ENCODE measurements around the gene CD300LG.
A peak's percentile ranks its signal among the peaks of the same experiment; 100 is the strongest.

CD300LG gene

DNA sequence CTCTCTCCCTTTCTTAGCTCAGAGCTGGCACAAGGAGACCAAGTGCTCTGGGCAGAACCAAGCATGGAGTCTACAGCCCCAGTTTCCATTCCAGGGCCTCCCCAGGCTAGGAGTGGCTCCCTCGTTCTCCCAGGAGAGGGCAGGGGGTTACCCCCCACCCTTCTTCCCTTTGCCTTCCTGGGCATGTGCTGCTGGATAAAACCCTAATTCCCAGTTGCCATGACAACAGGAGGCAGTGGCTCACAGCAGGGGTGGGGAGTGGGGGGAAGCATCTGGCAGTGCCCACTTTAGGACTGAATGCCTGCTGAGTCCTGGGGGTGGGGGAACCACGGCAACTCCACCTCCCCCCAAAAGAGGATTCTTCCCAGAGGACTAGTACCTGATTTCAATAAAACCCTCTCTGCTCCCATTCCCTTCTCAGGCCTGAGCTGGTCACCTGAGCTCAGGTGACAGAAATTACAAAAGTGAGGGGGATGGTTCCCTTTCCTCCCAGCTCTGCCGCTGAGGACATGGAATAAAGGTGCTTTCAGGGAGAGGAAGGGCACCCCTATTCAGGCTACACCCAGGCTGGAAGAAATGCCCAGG lies 58.5 kb downstream of the CD300LG start:
- DNase-seq: peak in 19 of 58 donors; percentile 5 to 43 (median 23)

DNA sequence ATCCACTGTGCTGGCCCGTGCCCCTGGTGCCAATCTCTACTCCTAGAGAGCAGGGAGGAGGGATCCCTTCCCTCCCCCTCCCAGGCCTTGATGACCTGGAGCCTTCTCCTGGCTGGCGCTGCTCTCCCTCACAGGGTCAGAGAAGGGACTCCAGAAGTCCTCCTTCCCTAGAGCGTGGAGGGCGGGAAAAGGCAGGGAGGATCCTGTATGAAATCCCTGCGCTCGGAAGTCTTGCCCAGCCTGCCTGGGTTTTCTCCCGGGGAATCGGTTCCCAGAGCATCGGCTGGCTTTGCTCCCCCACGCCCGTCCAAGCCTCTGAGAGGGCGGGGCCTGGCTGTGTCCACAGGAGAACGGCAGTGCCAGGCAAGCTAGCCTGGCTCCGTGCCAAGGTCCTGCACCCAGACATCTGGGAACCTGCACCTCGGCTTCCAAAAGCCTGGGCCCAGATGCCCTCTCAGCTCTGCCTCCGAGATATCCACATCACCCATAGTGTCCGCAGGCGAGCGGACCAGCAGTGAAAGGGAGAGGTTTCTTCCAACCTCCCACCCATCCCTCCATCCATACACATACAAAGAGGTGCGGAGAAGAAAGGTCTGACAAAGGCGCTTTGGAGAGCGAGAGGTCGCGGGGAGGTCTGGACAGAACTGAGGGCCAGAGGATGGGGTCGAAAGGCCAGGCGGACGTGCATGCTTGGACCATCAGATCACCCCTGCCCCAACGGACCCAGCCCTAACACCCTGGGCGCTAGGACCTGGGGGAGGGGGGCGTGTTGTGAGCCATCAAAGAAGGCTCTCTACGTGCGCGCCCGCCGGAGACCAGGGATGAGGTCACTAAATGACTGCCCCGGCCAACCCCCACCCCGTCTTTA lies 59.2 kb downstream of the CD300LG start:
- peak; percentile 21 to 92 (median 81) for DNase-seq

DNA sequence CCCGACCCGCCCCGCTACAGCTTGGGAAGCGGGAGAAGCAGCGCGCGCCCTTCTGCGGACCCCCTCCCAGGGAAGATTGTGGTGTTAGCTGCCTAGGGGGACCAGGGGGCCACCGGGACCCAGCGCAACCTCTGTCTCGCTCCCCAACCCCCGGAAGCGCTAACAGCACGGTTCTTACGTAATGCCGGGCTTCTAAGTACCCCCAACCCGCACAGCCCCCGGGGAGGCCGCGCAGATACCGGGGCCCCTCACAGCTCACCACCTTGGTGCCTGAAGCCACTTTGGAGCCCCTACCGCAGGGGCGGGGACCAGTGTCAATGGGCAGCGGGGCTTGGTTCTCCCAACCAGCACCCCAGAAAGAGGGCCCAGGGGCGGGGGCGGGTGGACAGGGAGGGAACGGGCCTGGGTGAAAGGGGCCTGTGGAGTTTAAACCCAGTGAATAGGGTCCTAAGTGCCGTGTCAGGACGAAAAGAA lies 60.0 kb downstream of the CD300LG start:
- DNase-seq: peak in 22 of 58 donors; percentile 46 to 85 (median 63)

DNA sequence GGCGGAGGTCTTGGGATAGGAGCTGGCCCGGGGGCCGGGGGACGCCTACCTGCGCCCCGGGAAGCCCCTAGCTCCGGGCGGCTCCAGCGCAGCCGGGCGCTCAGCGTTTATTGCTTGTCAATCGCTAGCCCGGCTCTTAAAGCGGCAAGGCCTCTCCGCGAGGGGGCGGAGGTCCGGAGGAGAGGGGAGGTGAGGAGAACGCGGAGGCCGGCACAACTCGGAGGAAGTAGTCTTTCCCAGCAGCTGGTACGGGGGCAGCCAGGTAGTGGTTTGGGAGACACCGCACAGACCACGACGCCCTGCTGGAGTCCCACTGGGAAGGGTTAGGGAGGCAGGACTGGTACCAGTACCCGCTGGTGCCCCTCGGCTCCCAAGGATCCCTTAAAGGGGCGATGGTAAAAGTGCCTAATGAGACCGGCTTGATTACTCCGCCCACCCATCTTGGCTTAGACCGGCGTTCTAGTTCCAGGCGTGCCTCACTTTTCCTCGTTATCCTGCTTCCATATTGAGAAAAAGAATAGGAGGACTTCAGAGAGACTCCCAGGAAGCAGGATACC lies 60.5 kb downstream of the CD300LG start, which contains the start of gene MPP2:
Gene MPP2 (minus strand): TSS at position 112 of the 557 bp plus-strand sequence. CDS start 3,076 bp downstream, outside the sequence.
- peak in 57 of 58 donors; percentile 28 to 93 (median 80) for DNase-seq

DNA sequence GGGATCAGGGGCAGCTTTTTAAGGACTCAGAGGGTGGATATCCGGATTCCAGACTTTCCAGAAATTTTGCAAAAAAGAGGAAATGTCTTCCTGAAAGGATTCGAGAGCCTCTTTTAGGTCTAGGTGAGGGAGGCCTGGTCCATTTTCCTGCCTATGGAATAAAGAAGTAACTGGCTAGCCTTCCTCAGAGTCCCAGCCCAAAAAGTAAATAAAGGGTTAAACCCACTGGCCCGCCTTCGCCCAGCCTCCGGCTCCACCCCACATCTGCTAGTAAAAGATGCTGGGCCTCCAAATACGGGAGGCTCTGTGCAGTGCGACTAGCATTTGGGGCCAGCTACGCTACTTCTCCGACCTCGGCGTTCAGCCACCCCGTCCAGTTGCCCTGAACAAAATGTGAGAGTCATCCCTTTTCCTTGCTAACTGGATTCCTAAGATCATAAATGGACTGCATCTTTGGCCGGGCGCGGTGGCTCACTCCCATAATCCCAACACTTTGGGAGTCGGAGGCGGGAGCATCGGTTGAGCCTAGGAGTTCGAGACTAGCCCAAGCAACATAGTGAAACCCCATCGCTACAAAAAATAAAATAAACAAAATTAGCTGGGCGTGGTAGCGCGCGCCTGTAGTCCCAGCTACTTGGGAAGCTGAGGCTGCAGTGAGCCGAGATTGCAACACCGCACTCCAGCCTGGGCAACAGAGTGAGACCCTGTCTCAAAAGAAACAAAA lies 61.2 kb downstream of the CD300LG start:
- peak in 56 of 58 donors; percentile 30 to 89 (median 77) for DNase-seq

DNA sequence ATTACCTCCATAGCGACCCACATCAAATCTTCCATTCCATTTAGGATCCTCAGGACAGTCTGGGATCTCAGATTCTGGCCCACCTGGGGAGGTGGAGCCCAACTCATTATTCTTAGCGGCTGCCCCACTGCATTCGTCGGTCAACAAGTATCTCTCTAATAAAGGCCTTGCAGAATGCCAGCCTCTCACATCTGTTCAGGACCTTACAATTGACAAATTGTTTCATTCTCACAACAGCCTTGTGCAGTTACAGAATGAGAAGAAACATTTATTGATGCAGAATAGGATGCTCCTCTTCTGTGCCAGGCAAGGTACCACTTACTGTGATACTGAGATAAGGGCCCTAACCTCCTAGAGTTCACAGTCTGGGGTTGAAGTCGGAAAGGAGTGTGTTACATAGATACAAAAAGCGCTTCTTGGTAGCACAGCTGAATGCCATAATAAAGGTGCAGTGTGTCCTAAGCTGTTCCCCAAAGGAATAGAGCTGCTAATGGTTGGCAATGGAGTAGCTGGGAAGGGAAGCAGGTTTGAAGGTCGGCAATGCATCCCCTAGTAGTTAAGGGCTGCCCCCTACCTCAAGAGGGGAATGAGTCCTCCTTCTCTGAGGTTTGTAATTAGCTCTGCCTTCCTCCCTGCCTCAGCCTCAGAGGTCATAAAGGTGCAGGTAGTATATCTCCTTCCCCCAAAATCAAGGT lies 62.7 kb downstream of the CD300LG start:
- peak in 14 of 58 donors; percentile 5 to 52 (median 34) for DNase-seq

DNA sequence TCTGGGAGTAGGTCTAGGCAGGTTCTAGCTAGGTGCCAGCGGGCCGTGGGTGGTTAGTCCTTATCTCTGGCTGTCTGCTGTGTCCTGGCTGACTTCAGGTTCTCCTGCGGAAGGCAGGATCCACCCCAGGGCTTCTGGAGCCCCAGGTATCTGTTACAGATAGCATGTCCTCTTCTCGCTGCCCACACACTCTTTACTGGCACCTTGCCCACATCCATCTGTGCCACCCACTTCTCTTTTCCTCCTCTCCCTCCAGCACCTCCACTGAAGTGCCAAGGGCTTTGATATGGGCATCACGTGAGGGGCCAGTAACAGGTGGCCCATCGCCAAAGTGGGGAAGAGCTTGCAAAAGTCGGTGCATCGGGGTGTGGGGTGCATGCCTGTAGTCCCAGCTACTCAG lies 64.9 kb downstream of the CD300LG start:
- DNase-seq: no peak

DNA sequence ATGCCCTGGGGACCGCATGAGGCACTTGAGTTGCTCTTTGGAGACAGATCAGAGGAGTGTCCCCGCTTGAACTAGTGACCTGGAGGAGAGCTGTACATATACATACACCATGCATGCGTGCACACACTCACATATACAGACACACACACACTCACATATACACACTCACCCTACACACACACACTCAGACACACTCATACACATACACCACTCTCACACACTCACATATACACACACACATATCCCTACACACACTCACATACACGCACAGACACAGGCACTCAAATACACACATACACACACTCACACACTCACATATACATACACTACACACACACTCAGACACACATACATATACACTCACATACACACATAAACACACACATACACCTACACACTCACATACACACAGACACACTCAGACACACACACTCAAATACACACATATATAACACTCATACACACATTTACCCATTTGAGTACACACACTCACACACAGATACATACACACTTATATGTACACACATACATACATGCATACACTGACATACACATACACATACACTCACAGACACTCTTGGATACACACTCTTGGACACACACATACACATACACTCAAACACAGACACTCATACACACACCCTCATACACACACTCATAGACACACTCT lies 65.8 kb downstream of the CD300LG start:
- DNase-seq: no peak
